Endodermal cell (in vitro differentiated cells): ENCODE measurements around the gene CXCL8. TPM values are rescaled to one million over a fixed set of nuclear protein-coding genes. Genes with fewer than 3 reads are reported as not detected.

Experiments
- DNase-seq: peaks from one replicate; pipeline ENCODE4 v3.0.0-alpha.2; 2017
- H3K27ac ChIP-seq: 2 replicates; pipeline ENCODE4 v1.5.1; 2013; ENCODE audit warnings: mild to moderate bottlenecking, low read depth, low read length, moderate library complexity
- H3K27me3 ChIP-seq: 2 replicates; pipeline ENCODE4 v1.6.1; 2013; ENCODE audit warnings: mild to moderate bottlenecking, low read length, moderate library complexity; ENCODE audit not compliant: insufficient read depth, control insufficient read depth, poor library complexity, severe bottlenecking
- H3K36me3 ChIP-seq: 2 replicates; pipeline ENCODE4 v1.7.0; 2013; ENCODE audit warnings: mild to moderate bottlenecking, low read length, moderate library complexity; ENCODE audit not compliant: control insufficient read depth, insufficient read depth
- H3K4me1 ChIP-seq: one replicate; pipeline ENCODE4 v1.7.0; 2013; ENCODE audit warnings: low read length; ENCODE audit not compliant: control insufficient read depth, insufficient read depth
- H3K4me3 ChIP-seq: 2 replicates; pipeline ENCODE4 v1.5.1; 2013; ENCODE audit warnings: mild to moderate bottlenecking, low read length, moderate library complexity
- H3K9ac ChIP-seq: 2 replicates; pipeline ENCODE4 v1.6.1; 2013; ENCODE audit warnings: mild to moderate bottlenecking, low read length, moderate library complexity; ENCODE audit not compliant: poor library complexity, severe bottlenecking; ENCODE audit errors: extremely low read depth
- H3K9me3 ChIP-seq: 2 replicates; pipeline ENCODE4 v1.6.1; 2013; ENCODE audit warnings: mild to moderate bottlenecking, low read length, moderate library complexity; ENCODE audit not compliant: control insufficient read depth
- H3K27ac Mint-ChIP-seq: 2 replicates; pipeline ENCODE4 v1.8.0; 2020; ENCODE audit warnings: mixed read lengths
- H3K27me3 Mint-ChIP-seq: 2 replicates; pipeline ENCODE4 v1.8.0; 2021; ENCODE audit warnings: mild to moderate bottlenecking, mixed read lengths; ENCODE audit not compliant: insufficient read depth
- H3K36me3 Mint-ChIP-seq: 2 replicates; pipeline ENCODE4 v1.8.0; 2020; ENCODE audit warnings: low read depth, mixed read lengths
- H3K4me1 Mint-ChIP-seq: 2 replicates; pipeline ENCODE4 v1.8.0; 2020; ENCODE audit warnings: mixed read lengths
- H3K4me3 Mint-ChIP-seq: 2 replicates; pipeline ENCODE4 v1.8.0; 2020; ENCODE audit warnings: mild to moderate bottlenecking, moderate library complexity, mixed read lengths
- H3K9me3 Mint-ChIP-seq: 2 replicates; pipeline ENCODE4 v1.8.0; 2020; ENCODE audit warnings: mild to moderate bottlenecking, mixed read lengths
- CTCF ChIP-seq: fragments of 200-600 bp; sonication (generic); conservative IDR thresholded peaks from 2 replicates; pipeline ENCODE4 v1.5.0; 2021; ENCODE audit warnings: antibody characterized with exemption, mild to moderate bottlenecking
- WGBS, 2 experiments: methylation state at CpG; one replicate each; pipeline versions ENCODE4 v1.1.5 to v1.1.7; 2013; ENCODE audit warnings: missing lambda C conversion rate in 2 of 2, mixed read lengths in 1 of 2; ENCODE audit not compliant: insufficient coverage in 1 of 2, insufficient read length in 1 of 2; 5-methylcytosine and 5-hydroxymethylcytosine counted together
- total RNA-seq, 2 donors: library from RNA; stranded (reverse); fragmentation: NEBNext Ultra II Directional in 1 of 2; extraction: Animal tissue kit (Norgen Biotek cat#: 25700) in 1 of 2; gene quantifications; 2 replicates in 1 of 2; 3 replicates in 1 of 2; pipeline ENCODE4 v1.2.1, GENCODE V29; 2021

CXCL8 gene
- total RNA-seq, 2 donors from 2014 or later = not detected

- Mint-ChIP-seq H3K36me3 (no peaks in the 10 kb centered on the region), H3K27ac (no peak overlapping the region), H3K4me3 (no peak overlapping the region), H3K9me3 (no peaks in the 10 kb centered on the region), H3K4me1 (no peaks in the 10 kb centered on the region), H3K27me3 (no peaks in the 10 kb centered on the region)
- Histone ChIP-seq H3K9me3 (no peaks in the 10 kb centered on the region), H3K36me3 (no peaks in the 10 kb centered on the region), H3K9ac (no peak overlapping the region), H3K27me3 (no peaks in the 10 kb centered on the region), H3K27ac (no peak overlapping the region), H3K4me1 (no peaks in the 10 kb centered on the region), H3K4me3 (no peak overlapping the region)
- 95% methylated on average over 2 of the region's 2 CpGs; no CpG with 5 or more reads in 1 of the 2 experiments for WGBS, 2 experiments
- no peak for DNase-seq
- no peak for TF ChIP-seq CTCF
These were observed 47.7 kb upstream of the CXCL8 start for GRCh38 chr4:73692701-73693100.

- no peaks in the 10 kb centered on the region for H3K9me3 Mint-ChIP-seq
- H3K9me3 ChIP-seq = no peaks in the 10 kb centered on the region
- H3K27me3 Mint-ChIP-seq = no peaks in the 10 kb centered on the region
- no peak overlapping the region for H3K4me3 ChIP-seq
- H3K27me3 ChIP-seq = no peaks in the 10 kb centered on the region
- H3K9ac ChIP-seq = no peak overlapping the region
- H3K36me3 Mint-ChIP-seq = no peaks in the 10 kb centered on the region
- no peak for DNase-seq
- H3K27ac ChIP-seq = no peak overlapping the region
- H3K36me3 ChIP-seq = no peaks in the 10 kb centered on the region
- no peaks in the 10 kb centered on the region for H3K4me1 Mint-ChIP-seq
- 77 to 78% methylated on average over 1 of the region's 1 CpG for WGBS, 2 experiments
- H3K4me3 Mint-ChIP-seq = no peak overlapping the region
- no peak for TF ChIP-seq CTCF
- no peak overlapping the region for H3K27ac Mint-ChIP-seq
- no peaks in the 10 kb centered on the region for H3K4me1 ChIP-seq
These were observed 46.6 kb upstream of the CXCL8 start for GRCh38 chr4:73693811-73694210.

- Mint-ChIP-seq H3K9me3 (no peaks in the 10 kb centered on the region), H3K36me3 (no peaks in the 10 kb centered on the region), H3K27me3 (no peaks in the 10 kb centered on the region), H3K4me1 (no peaks in the 10 kb centered on the region), H3K4me3 (no peak overlapping the region), H3K27ac (no peak overlapping the region)
- no peak for DNase-seq
- 89 to 100% methylated on average over 1 to 2 of the region's 2 CpGs for WGBS, 2 experiments
- no peaks in the 10 kb centered on the region for H3K9me3 ChIP-seq
- no peak overlapping the region for H3K4me3 ChIP-seq
- no peaks in the 10 kb centered on the region for H3K36me3 ChIP-seq
- TF ChIP-seq CTCF = no peak
- H3K27ac ChIP-seq = no peak overlapping the region
- H3K27me3 ChIP-seq = no peaks in the 10 kb centered on the region
- no peaks in the 10 kb centered on the region for H3K4me1 ChIP-seq
- no peak overlapping the region for H3K9ac ChIP-seq
These were observed 42.2 kb upstream of the CXCL8 start for GRCh38 chr4:73698217-73698616.
